Measurements from ENCODE around the gene ZNF618.

Gene ZNF618

GRCh38 chr9:114021578-114021977, 145.5 kb downstream of the ZNF618 start:
- DNase-seq (ENCODE audit: low read depth, low spot score), result no peak

- no peak for DNase-seq (ENCODE audit: low read depth, low spot score)
Observed at GRCh38 chr9:114023961-114024360, 147.9 kb downstream of the ZNF618 start.

DNA sequence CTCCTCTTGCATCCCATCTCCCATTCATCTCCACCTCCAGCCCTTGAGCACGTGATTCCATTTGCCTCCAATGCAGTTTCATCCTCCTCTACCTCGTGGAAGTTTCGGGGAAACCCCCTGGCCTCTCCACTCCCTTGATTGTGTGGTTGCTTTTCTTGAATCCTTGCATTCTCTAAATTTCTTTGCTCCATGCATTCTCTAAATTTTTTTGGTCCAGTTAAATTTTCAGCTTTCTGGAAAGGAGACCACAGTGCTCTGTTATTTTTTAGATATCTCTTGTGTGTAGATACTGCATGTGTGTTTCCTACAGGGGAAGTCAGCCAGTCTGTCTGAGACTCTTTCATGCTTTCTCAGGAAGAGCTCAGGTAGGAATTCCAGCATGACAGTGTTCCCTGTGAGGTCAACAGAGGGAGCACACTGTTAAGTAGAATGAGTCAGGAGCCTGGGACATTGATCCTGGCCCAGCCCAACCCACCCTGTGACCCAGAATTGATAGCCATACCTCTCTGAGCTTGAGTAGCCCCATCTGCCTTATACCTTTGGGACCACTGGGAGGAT, 149.2 kb downstream of the ZNF618 start:
- DNase-seq (ENCODE audit: low read depth, low spot score), result no peak

- DNase-seq (ENCODE audit: low read depth, low spot score), result no peak
Observed at GRCh38 chr9:114025760-114026159, 149.7 kb downstream of the ZNF618 start.

GRCh38 chr9:114026335-114026734, 150.2 kb downstream of the ZNF618 start:
- no peak for DNase-seq (ENCODE audit: low read depth, low spot score)

- DNase-seq (ENCODE audit: low read depth, low spot score), result no peak
Observed at GRCh38 chr9:114027159-114027862, 151.2 kb downstream of the ZNF618 start.

- DNase-seq (ENCODE audit: low read depth, low spot score), result no peak
Observed at GRCh38 chr9:114027863-114028465, 151.9 kb downstream of the ZNF618 start.

DNA sequence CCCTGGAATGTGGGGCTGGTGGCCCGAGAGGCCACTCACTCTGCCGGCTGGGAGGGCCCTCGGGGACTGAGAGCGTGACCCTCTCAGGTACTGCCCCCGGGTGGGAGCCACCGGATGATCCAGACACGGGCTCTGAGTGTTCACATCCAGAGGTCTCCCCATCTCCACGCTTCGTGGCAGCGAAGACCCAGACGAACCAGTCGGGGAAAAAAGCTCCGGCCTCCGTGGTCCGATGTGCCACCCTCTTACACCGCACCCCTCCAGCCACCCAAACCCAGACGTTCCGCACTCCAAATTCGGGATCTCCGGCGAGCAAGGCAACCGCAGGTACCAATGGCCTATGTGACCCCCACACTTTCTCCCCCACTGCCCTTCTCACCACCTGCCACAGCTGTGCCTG, 152.5 kb downstream of the ZNF618 start:
- no peak for DNase-seq (ENCODE audit: low read depth, low spot score)

GRCh38 chr9:114029311-114030170, 153.4 kb downstream of the ZNF618 start:
- DNase-seq (ENCODE audit: low read depth, low spot score), result no peak

DNA sequence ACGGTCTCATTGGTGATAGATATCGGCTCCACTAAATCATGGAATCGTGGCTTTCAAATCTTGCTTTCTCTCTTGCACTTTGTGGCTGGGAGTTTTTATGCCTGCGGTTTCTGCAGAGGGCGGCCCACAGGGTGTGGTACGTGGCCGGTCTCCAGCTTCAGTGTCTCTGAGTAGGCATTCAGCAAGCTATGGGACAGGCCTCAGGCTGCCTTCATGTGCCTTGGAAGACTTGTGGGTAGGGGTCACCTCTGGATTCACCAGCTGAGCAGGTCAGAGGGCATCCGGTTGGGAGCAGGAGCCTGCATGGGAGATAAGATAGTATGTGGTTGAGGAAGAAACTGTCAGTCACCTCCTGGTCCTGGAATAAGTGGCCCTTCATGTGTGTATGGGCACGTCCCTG, 154.3 kb downstream of the ZNF618 start:
- no peak for DNase-seq (ENCODE audit: low read depth, low spot score)

DNA sequence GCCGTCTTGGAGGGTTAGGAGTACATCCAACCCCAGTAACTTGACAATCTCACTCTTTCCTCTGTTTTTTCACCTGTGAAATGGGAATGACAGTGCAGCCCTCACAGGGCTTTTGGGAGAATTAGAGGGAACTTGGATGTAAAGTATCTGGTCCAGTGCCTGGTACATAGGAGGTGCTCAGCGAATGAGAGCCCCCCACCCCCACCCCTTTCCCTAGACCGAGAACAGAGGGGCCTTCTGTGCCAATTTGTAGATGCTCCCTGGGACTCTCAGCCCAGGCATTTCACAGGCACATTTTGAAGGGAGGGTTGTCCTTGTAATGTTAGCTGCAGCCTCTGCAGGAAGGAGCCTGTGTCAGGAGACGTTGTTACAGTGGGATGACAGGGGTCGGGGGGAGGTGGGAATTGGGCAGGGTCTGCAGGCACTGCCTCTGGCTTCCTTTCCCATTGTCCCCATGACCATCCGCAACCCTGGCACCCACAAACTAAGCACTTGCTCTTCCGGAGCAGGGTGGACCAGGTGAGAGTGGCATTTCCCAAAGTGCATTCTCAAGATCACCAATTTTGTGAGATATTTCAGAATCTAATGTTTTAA, 155.0 kb downstream of the ZNF618 start:
- no peak for DNase-seq (ENCODE audit: low read depth, low spot score)

- no peak for DNase-seq (ENCODE audit: low read depth, low spot score)
Observed at GRCh38 chr9:114031948-114032840, 156.1 kb downstream of the ZNF618 start.

DNA sequence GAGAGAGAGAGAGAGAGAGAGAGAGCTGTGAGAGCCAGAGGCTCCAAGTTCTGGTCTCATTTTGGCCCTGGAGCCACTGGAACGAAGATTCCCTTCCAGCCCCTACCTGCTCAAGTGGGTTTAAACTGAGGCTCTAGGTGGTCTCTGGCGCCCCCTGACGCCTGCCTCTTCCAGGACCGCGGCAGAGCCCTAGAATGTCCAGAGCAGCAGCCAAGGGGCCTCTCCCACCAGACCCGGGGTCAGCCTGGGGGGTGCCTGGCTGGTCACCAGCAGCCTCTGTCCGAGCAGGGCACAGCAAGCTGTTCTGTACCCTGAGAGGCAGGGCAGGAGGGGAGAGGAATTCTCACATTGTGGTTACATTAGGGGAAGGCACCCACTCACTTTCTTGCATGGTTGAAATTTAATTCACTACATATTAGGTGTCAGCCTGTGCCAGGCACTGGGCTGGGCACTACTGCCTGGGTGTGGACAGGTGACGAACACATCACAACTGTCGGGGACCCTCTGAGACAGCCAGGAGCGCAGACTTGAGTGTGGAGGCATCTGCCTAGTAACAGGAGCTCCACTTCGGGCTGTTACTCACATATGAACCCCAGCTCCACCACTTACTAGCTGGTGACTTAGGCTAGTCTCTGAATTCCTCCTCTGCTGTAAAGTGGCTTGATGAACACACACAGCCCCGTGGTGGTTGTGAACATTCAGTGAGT, 157.4 kb downstream of the ZNF618 start:
- no peak for DNase-seq (ENCODE audit: low read depth, low spot score)

DNA sequence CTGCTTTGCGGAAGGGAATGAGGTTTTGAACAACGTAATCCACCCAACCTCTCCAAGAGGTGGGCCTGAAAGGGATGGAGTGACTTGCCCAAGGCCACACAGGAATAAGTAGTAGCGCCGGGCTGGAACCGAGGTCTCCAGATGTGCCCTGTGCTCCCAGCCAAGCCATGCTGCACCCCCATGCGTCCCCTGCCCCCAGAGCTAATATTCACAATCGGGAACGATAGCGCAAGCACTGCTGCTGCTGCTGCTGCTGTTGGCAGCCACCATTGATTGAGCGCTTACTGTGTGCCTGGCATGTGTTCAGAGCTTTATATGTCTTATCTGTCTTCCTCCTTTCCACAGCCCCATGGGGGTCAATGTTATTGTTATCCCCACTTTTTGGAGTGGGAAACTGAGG, 158.1 kb downstream of the ZNF618 start:
- DNase-seq (ENCODE audit: low read depth, low spot score), result no peak

DNA sequence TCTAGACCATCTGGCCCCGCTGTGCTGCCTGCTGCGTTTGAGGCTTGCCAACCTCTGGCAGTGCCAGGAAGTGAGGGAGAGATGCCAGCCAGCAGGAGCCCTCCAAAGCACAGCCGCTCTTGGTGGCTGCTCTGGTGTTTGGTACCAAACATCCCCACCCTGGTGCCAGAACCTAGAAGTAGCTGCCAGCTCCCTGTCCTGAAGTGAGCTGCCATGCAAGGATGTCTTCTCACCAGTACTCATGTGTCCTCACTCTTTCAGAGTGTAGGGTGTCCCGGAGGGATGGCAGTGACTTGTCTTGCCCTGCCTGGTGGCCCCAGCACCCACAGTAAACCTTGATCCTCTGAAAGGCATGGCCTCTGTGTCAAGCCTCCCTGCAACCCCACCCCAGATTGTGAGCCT, 158.6 kb downstream of the ZNF618 start:
- no peak for DNase-seq (ENCODE audit: low read depth, low spot score)

DNA sequence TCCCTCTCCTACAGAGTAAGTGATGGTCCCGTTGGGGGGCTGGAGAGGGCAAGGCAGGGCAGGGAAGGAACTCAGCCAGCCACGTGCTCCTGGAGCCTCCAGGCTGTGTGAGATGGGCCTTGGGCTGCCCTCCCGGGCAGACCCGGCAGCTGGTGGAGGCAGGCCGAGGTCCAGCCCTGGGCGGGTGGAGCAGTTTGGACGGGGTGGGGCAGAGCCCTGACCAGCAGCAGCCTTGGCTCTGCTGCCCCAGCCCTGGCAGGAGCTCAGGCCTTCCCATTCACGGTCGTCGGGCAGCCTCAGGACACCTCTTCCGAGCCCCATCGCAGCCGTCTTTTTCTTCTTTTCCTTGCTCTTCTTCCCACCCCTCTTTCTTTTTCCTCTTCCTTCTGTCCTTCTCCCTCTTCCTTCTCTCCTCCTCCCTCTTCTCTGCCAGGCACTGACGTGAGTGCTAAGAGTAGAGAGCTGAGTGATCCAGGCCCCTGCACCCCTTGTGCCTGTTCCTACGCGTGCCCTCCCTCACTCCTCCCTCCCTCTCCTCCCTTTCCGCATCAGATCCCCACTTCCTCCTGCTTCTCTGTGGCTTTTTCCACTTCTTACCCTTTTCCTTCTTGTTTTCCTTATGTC, 159.2 kb downstream of the ZNF618 start:
- DNase-seq (ENCODE audit: low read depth, low spot score), result no peak

DNA sequence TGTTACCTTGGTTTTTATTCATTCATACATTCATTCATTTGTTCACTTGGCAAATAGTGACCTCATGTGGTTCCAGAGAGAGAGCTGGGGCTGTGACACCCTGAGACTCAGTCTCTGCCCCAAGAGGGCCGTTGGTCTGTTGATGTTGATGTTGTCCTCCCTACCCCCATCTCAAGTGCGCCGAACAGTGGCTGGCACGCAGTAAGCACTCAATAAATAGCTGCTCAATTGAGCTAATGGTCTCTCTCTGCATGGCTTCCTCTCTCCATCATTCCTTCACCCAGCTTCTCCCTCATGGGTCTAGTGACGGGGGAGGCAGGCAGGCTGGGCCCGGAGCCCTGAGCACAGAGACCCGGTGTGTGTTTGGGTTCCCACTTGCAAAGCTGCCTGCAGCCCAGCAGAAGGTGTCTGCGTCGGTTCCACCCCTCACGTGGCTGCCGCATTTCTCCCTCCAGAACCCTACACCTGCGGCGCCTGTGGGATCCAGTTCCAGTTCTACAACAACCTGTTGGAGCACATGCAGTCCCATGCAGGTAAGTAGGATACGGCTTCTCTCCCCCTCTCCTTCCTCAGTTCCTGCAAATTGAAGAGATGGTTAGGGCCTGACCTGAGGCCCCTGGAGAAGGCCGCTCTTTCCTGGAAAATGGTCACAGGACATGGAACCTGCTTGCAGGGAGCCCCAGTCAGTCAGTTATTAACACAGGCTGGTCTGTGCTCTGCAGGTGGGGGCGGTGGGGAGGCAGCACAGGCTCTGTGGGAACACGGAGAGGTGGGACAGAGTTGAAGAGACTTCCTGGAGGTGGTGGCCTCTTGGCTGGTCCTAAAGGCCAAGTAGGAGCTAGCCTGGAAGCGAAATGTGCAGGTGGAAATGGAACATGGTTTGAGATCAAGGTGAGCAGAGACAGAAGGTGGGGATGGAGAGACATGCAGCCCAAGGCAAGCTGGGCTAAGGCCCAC, 160.0 kb downstream of the ZNF618 start:
- no peak for DNase-seq (ENCODE audit: low read depth, low spot score)

GRCh38 chr9:114037249-114037648, 161.1 kb downstream of the ZNF618 start:
- no peak for DNase-seq (ENCODE audit: low read depth, low spot score)

All from activated CD4-positive, CD25-positive, alpha-beta regulatory T cell treated with anti-CD3 and anti-CD28 coated beads, Interleukin-2, amount 50 U/mL, for 16 hours (primary cell).